Upper lobe of left lung (tissue), 4 donors: ENCODE measurements around the gene TMEM117.

Experiments
- CTCF ChIP-seq, 6 experiments: fragments of 450-650 bp in 4 of 6; fragments of 200-600 bp in 2 of 6; sonication (generic) in 2 of 6; IDR thresholded peaks; one replicate each; pipeline ENCODE4 v1.5.1; 2016 to 2019; ENCODE audit warnings: antibody characterized with exemption in 6 of 6
- POLR2A ChIP-seq, 4 donors: fragments of 450-650 bp; IDR thresholded peaks; one replicate each; pipeline ENCODE4 v1.5.1; 2016 to 2017; ENCODE audit warnings: antibody characterized with exemption in 4 of 4, mild to moderate bottlenecking in 2 of 4
- POLR2AphosphoS5 ChIP-seq, 2 donors: sonication (generic); formaldehyde crosslinking; IDR thresholded peaks; one replicate each; pipeline ENCODE4 v1.5.1; 2017; ENCODE audit warnings: antibody characterized with exemption in 2 of 2

GRCh38 chr12:44259890-44260289 lies 424.0 kb downstream of the TMEM117 start:
- TF ChIP-seq CTCF (IDR thresholded peaks at IDR 0.05) = no peak
- no peak for TF ChIP-seq POLR2AphosphoS5 (IDR thresholded peaks at IDR 0.05)
- no peak for TF ChIP-seq POLR2A (IDR thresholded peaks at IDR 0.05)
